ENCODE data around the gene ADCY2.

Gene ADCY2

GRCh38 chr5:7494481-7495130, 98.7 kb downstream of the ADCY2 start:
- Mint-ChIP-seq H3K4me3 (no peak overlapping the region), H3K27me3 (no peaks in the 10 kb centered on the region), H3K27ac (no peak overlapping the region), H3K36me3 (no peaks in the 10 kb centered on the region), H3K4me1 (no peaks in the 10 kb centered on the region), H3K9me3 (no peaks in the 10 kb centered on the region)
- ATAC-seq, result no peak

- H3K4me3 Mint-ChIP-seq, result no peak overlapping the region
- no peaks in the 10 kb centered on the region for H3K27me3 Mint-ChIP-seq
- no peak overlapping the region for H3K27ac Mint-ChIP-seq
- ATAC-seq, result no peak
- no peaks in the 10 kb centered on the region for H3K9me3 Mint-ChIP-seq
- H3K36me3 Mint-ChIP-seq, result no peaks in the 10 kb centered on the region
- H3K4me1 Mint-ChIP-seq, result no peaks in the 10 kb centered on the region
Observed at GRCh38 chr5:7495131-7495517, 99.2 kb downstream of the ADCY2 start.

- Mint-ChIP-seq H3K36me3 (no peaks in the 10 kb centered on the region), H3K4me1 (no peaks in the 10 kb centered on the region), H3K27me3 (no peaks in the 10 kb centered on the region), H3K9me3 (peaks cover 2% of the 10 kb centered on the region), H3K4me3 (no peak overlapping the region), H3K27ac (no peak overlapping the region)
- no peak for ATAC-seq
Observed at GRCh38 chr5:7500256-7500655, 104.3 kb downstream of the ADCY2 start.

GRCh38 chr5:7501061-7501460, 105.1 kb downstream of the ADCY2 start:
- H3K36me3 Mint-ChIP-seq, result no peaks in the 10 kb centered on the region
- H3K9me3 Mint-ChIP-seq, result peaks cover 2% of the 10 kb centered on the region
- H3K4me3 Mint-ChIP-seq, result no peak overlapping the region
- ATAC-seq, result no peak
- H3K27ac Mint-ChIP-seq, result no peak overlapping the region
- H3K4me1 Mint-ChIP-seq, result no peaks in the 10 kb centered on the region
- H3K27me3 Mint-ChIP-seq, result no peaks in the 10 kb centered on the region

GRCh38 chr5:7503564-7503963, 107.6 kb downstream of the ADCY2 start:
- H3K36me3 Mint-ChIP-seq, result no peaks in the 10 kb centered on the region
- no peak overlapping the region for H3K4me3 Mint-ChIP-seq
- no peak overlapping the region for H3K27ac Mint-ChIP-seq

GRCh38 chr5:7515284-7515914, 119.5 kb downstream of the ADCY2 start:
- Mint-ChIP-seq H3K9me3 (no peaks in the 10 kb centered on the region), H3K4me1 (no peaks in the 10 kb centered on the region), H3K27me3 (no peaks in the 10 kb centered on the region), H3K36me3 (no peaks in the 10 kb centered on the region), H3K4me3 (no peak overlapping the region), H3K27ac (no peak overlapping the region)
- no peak for ATAC-seq

More at GRCh38 chr5:7503564-7503963, 107.6 kb downstream of the ADCY2 start:
- Mint-ChIP-seq H3K4me1 (no peaks in the 10 kb centered on the region), H3K9me3 (peaks cover 2% of the 10 kb centered on the region), H3K27me3 (no peaks in the 10 kb centered on the region)
- ATAC-seq, result no peak

- no peak overlapping the region for H3K27ac Mint-ChIP-seq
- ATAC-seq, result no peak
- H3K4me3 Mint-ChIP-seq, result no peak overlapping the region
- H3K4me1 Mint-ChIP-seq, result no peaks in the 10 kb centered on the region
- no peaks in the 10 kb centered on the region for H3K36me3 Mint-ChIP-seq
- H3K9me3 Mint-ChIP-seq, result peaks cover 2% of the 10 kb centered on the region
- H3K27me3 Mint-ChIP-seq, result no peaks in the 10 kb centered on the region
Observed at GRCh38 chr5:7516253-7516652, 120.3 kb downstream of the ADCY2 start.

- Mint-ChIP-seq H3K27ac (no peak overlapping the region), H3K4me1 (no peaks in the 10 kb centered on the region), H3K27me3 (no peaks in the 10 kb centered on the region), H3K9me3 (peaks cover 2% of the 10 kb centered on the region), H3K36me3 (no peaks in the 10 kb centered on the region), H3K4me3 (no peak overlapping the region)
- ATAC-seq, result no peak
Observed at GRCh38 chr5:7517006-7517405, 121.1 kb downstream of the ADCY2 start.

- no peak for ATAC-seq
Observed at GRCh38 chr5:7518947-7519560, 123.1 kb downstream of the ADCY2 start.

GRCh38 chr5:7519564-7519963, 123.6 kb downstream of the ADCY2 start:
- Mint-ChIP-seq H3K27ac (no peak overlapping the region), H3K4me1 (no peaks in the 10 kb centered on the region), H3K36me3 (no peaks in the 10 kb centered on the region), H3K9me3 (peaks cover 9% of the 10 kb centered on the region), H3K4me3 (no peak overlapping the region), H3K27me3 (no peaks in the 10 kb centered on the region)
- ATAC-seq, result no peak

More at GRCh38 chr5:7518947-7519560, 123.1 kb downstream of the ADCY2 start:
- Mint-ChIP-seq H3K27ac (no peak overlapping the region), H3K4me3 (no peak overlapping the region), H3K9me3 (peaks cover 7% of the 10 kb centered on the region), H3K4me1 (no peaks in the 10 kb centered on the region), H3K27me3 (no peaks in the 10 kb centered on the region), H3K36me3 (no peaks in the 10 kb centered on the region)

GRCh38 chr5:7529880-7530279, 133.9 kb downstream of the ADCY2 start:
- no peak overlapping the region for H3K27ac Mint-ChIP-seq
- ATAC-seq, result no peak
- no peaks in the 10 kb centered on the region for H3K4me1 Mint-ChIP-seq
- H3K27me3 Mint-ChIP-seq, result no peaks in the 10 kb centered on the region
- H3K36me3 Mint-ChIP-seq, result no peaks in the 10 kb centered on the region
- no peak overlapping the region for H3K4me3 Mint-ChIP-seq
- H3K9me3 Mint-ChIP-seq, result peaks cover 7% of the 10 kb centered on the region

GRCh38 chr5:7533941-7534340, 138.0 kb downstream of the ADCY2 start:
- Mint-ChIP-seq H3K27ac (no peak overlapping the region), H3K36me3 (no peaks in the 10 kb centered on the region), H3K4me3 (no peak overlapping the region), H3K9me3 (peaks cover 7% of the 10 kb centered on the region), H3K27me3 (no peaks in the 10 kb centered on the region), H3K4me1 (no peaks in the 10 kb centered on the region)
- ATAC-seq, result no peak

GRCh38 chr5:7534505-7534904, 138.6 kb downstream of the ADCY2 start:
- no peak overlapping the region for H3K27ac Mint-ChIP-seq
- no peaks in the 10 kb centered on the region for H3K4me1 Mint-ChIP-seq
- peaks cover 7% of the 10 kb centered on the region for H3K9me3 Mint-ChIP-seq
- ATAC-seq, result no peak
- H3K4me3 Mint-ChIP-seq, result no peak overlapping the region
- H3K36me3 Mint-ChIP-seq, result no peaks in the 10 kb centered on the region
- H3K27me3 Mint-ChIP-seq, result no peaks in the 10 kb centered on the region

- Mint-ChIP-seq H3K9me3 (no peaks in the 10 kb centered on the region), H3K4me1 (no peaks in the 10 kb centered on the region), H3K36me3 (no peaks in the 10 kb centered on the region), H3K27ac (no peak overlapping the region), H3K4me3 (no peak overlapping the region), H3K27me3 (no peaks in the 10 kb centered on the region)
- peak; percentile 34 for ATAC-seq
Observed at GRCh38 chr5:7537573-7537972, 141.6 kb downstream of the ADCY2 start.

GRCh38 chr5:7539571-7539970, 143.6 kb downstream of the ADCY2 start:
- Mint-ChIP-seq H3K27ac (no peak overlapping the region), H3K4me3 (no peak overlapping the region), H3K36me3 (no peaks in the 10 kb centered on the region), H3K27me3 (no peaks in the 10 kb centered on the region), H3K9me3 (peaks cover 3% of the 10 kb centered on the region), H3K4me1 (no peaks in the 10 kb centered on the region)
- ATAC-seq, result no peak
